Esophagus muscularis mucosa (tissue), 4 donors: ENCODE results near the gene HRH4. TPM values are rescaled to one million over a fixed set of nuclear protein-coding genes. Genes with fewer than 3 reads are reported as not detected.

Experiments
- DNase-seq: peaks from one replicate; pipeline ENCODE4 v3.0.0-alpha.2; 2017; ENCODE audit errors: extremely low spot score
- H3K27ac ChIP-seq, 4 donors: fragments of 200-600 bp; sonication (generic); replicated peaks in 1 of 4; 1 replicate in 3 of 4; 2 replicates in 1 of 4; pipeline ENCODE4 v1.5.1; 2016 to 2019; ENCODE audit warnings: mild to moderate bottlenecking in 1 of 4
- H3K27me3 ChIP-seq, 4 donors: fragments of 200-600 bp; sonication (generic); one replicate each; pipeline versions ENCODE4 v1.5.1 to v1.6.0; 2016 to 2019
- H3K36me3 ChIP-seq, 4 donors: fragments of 200-600 bp; sonication (generic); one replicate each; pipeline ENCODE4 v1.5.1; 2016 to 2019
- H3K4me1 ChIP-seq, 4 donors: fragments of 200-600 bp; sonication (generic); one replicate each; pipeline ENCODE4 v1.5.1; 2016 to 2019
- H3K4me3 ChIP-seq, 4 donors: fragments of 200-600 bp; sonication (generic); 1 replicate in 2 of 4; 2 replicates in 2 of 4; pipeline ENCODE4 v1.5.1; 2016 to 2019; ENCODE audit warnings: mild to moderate bottlenecking in 4 of 4, moderate library complexity in 1 of 4
- H3K9me3 ChIP-seq, 4 donors: fragments of 200-600 bp; sonication (generic); 1 replicate in 3 of 4; 2 replicates in 1 of 4; pipeline ENCODE4 v1.5.1; 2016 to 2019
- CTCF ChIP-seq, 3 experiments: fragments of 200-600 bp in 2 of 3; fragments of 450-650 bp in 1 of 3; sonication (generic) in 2 of 3; IDR thresholded peaks; one replicate each; pipeline ENCODE4 v1.5.1; 2017 to 2019; ENCODE audit warnings: antibody characterized with exemption in 3 of 3, mild to moderate bottlenecking in 2 of 3, moderate library complexity in 1 of 3
- EP300 ChIP-seq: sonication (generic); formaldehyde crosslinking; IDR thresholded peaks from one replicate; pipeline ENCODE4 v1.6.1; 2017; ENCODE audit warnings: antibody characterized with exemption
- POLR2A ChIP-seq: fragments of 450-650 bp; IDR thresholded peaks from one replicate; pipeline ENCODE4 v1.6.1; 2017; ENCODE audit warnings: antibody characterized with exemption, moderate library complexity, mild to moderate bottlenecking, low read depth
- POLR2AphosphoS5 ChIP-seq, 2 donors: sonication (generic); formaldehyde crosslinking; IDR thresholded peaks; one replicate each; pipeline ENCODE4 v1.6.1; 2017; ENCODE audit warnings: antibody characterized with exemption in 2 of 2
- WGBS: methylation state at CpG from one replicate; pipeline ENCODE4 v1.1.5; 2018; 5-methylcytosine and 5-hydroxymethylcytosine counted together
- intact Hi-C: fragments of 100-400 bp; cut with DNase I; formaldehyde crosslinking; loops from one replicate; pipeline ENCODE4 v1.15.1; 2023
- total RNA-seq, 4 donors: library from RNA; depleted of rRNA; stranded (reverse); fragments of >200 nt; gene quantifications; one replicate each; pipeline versions ENCODE4 v1.1.0 to v1.2.1, GENCODE V29; 2016

The HRH4 gene
- total RNA-seq, 4 donors from 2014 or later = 0.13 to 0.50 TPM; not detected in 2

GRCh38 chr18:24475926-24476589 is 15.6 kb downstream of the HRH4 start:
- no peak overlapping the region for H3K27ac ChIP-seq
- no peak for TF ChIP-seq CTCF (IDR thresholded peaks at IDR 0.05)
- TF ChIP-seq POLR2AphosphoS5 (IDR thresholded peaks at IDR 0.05) = no peak
- no peak for TF ChIP-seq EP300
- TF ChIP-seq POLR2A = no peak
- no peaks in the 10 kb centered on the region for H3K27me3 ChIP-seq
- no peaks in the 10 kb centered on the region for H3K4me1 ChIP-seq
- H3K4me3 ChIP-seq = no peak overlapping the region
- WGBS = 87% methylated on average over 6 of the region's 6 CpGs
- DNase-seq = no peak
- intact Hi-C loops = no loop called here
- H3K9me3 ChIP-seq = no peaks in the 10 kb centered on the region
- H3K36me3 ChIP-seq = no peaks in the 10 kb centered on the region

GRCh38 chr18:24479371-24479770 is 18.9 kb downstream of the HRH4 start:
- intact Hi-C loops = no loop called here
- DNase-seq = no peak
- H3K4me1 ChIP-seq = no peaks in the 10 kb centered on the region
- H3K27ac ChIP-seq = no peak overlapping the region
- no peaks in the 10 kb centered on the region for H3K9me3 ChIP-seq
- no peak overlapping the region for H3K4me3 ChIP-seq
- H3K27me3 ChIP-seq = no peaks in the 10 kb centered on the region
- no peaks in the 10 kb centered on the region for H3K36me3 ChIP-seq
- 77% methylated on average over 7 of the region's 7 CpGs for WGBS
- TF ChIP-seq POLR2A = no peak
- TF ChIP-seq CTCF (IDR thresholded peaks at IDR 0.05) = no peak
- TF ChIP-seq POLR2AphosphoS5 (IDR thresholded peaks at IDR 0.05) = no peak
- TF ChIP-seq EP300 = no peak

GRCh38 chr18:24482821-24483220 is 22.4 kb downstream of the HRH4 start:
- no peaks in the 10 kb centered on the region for H3K9me3 ChIP-seq

GRCh38 chr18:24485681-24486080 is 25.2 kb downstream of the HRH4 start:
- H3K27me3 ChIP-seq = no peaks in the 10 kb centered on the region
- no peaks in the 10 kb centered on the region for H3K9me3 ChIP-seq
- TF ChIP-seq POLR2A (no peak), CTCF (IDR thresholded peaks at IDR 0.05) (no peak), EP300 (no peak), POLR2AphosphoS5 (IDR thresholded peaks at IDR 0.05) (no peak)
- H3K4me1 ChIP-seq = peaks cover 0 to 4% (median 0%) of the 10 kb centered on the region in 4 donors
- no peak for DNase-seq
- no peak overlapping the region for H3K27ac ChIP-seq
- WGBS = 93% methylated on average over 3 of the region's 3 CpGs
- intact Hi-C loops = loop anchor here (5.0 to 10.0 kb wide), 2 partner anchors 242 to 311 kb away; no protein-coding TSS in a partner anchor
- no peaks in the 10 kb centered on the region for H3K36me3 ChIP-seq
- no peak overlapping the region for H3K4me3 ChIP-seq

More at GRCh38 chr18:24482821-24483220, 22.4 kb downstream of the HRH4 start:
- no peak overlapping the region for H3K27ac ChIP-seq
- H3K27me3 ChIP-seq = no peaks in the 10 kb centered on the region
- intact Hi-C loops = loop anchor here (10.0 kb wide), 1 partner anchor 308 kb away; no protein-coding TSS in a partner anchor
- no peak for DNase-seq
- H3K4me1 ChIP-seq = peaks cover 0 to 2% (median 0%) of the 10 kb centered on the region in 4 donors
- TF ChIP-seq EP300 (no peak), POLR2A (no peak), POLR2AphosphoS5 (IDR thresholded peaks at IDR 0.05) (no peak), CTCF (IDR thresholded peaks at IDR 0.05) (no peak)
- H3K36me3 ChIP-seq = no peaks in the 10 kb centered on the region
- no peak overlapping the region for H3K4me3 ChIP-seq
- 84% methylated on average over 5 of the region's 5 CpGs for WGBS

- no peaks in the 10 kb centered on the region for H3K27me3 ChIP-seq
- DNase-seq = no peak
- 72% methylated on average over 9 of the region's 9 CpGs for WGBS
- H3K4me3 ChIP-seq = no peak overlapping the region
- TF ChIP-seq POLR2A (no peak), CTCF (IDR thresholded peaks at IDR 0.05) (no peak), EP300 (no peak), POLR2AphosphoS5 (IDR thresholded peaks at IDR 0.05) (no peak)
- no peaks in the 10 kb centered on the region for H3K9me3 ChIP-seq
- no peak overlapping the region for H3K27ac ChIP-seq
- peaks cover 0 to 4% (median 0%) of the 10 kb centered on the region in 4 donors for H3K4me1 ChIP-seq
- no peaks in the 10 kb centered on the region for H3K36me3 ChIP-seq
- intact Hi-C loops = loop anchor here (5.0 to 10.0 kb wide), 2 partner anchors 241 to 312 kb away; no protein-coding TSS in a partner anchor
Measured at GRCh38 chr18:24486684-24487083, 26.2 kb downstream of the HRH4 start.
